Fibroblast of mammary gland (primary cell): ENCODE data around the gene PTK6.

Source experiments
- DNase-seq: peaks from one replicate; pipeline ENCODE4 v3.0.0-alpha.2; 2010; ENCODE audit warnings: low read depth
- H3K4me3 ChIP-seq: 2 replicates; pipeline ENCODE4 v1.5.1; 2011; ENCODE audit warnings: low read depth, mild to moderate bottlenecking, low read length, moderate library complexity; ENCODE audit not compliant: control insufficient read depth
- TF ChIP-seq, protein P1 (sequence below): conservative IDR thresholded peaks from 2 replicates; pipeline ENCODE4 v1.5.1; 2011; ENCODE audit warnings: low read depth, low read length, inconsistent platforms; ENCODE audit not compliant: control insufficient read depth, insufficient read depth

Gene PTK6

DNA sequence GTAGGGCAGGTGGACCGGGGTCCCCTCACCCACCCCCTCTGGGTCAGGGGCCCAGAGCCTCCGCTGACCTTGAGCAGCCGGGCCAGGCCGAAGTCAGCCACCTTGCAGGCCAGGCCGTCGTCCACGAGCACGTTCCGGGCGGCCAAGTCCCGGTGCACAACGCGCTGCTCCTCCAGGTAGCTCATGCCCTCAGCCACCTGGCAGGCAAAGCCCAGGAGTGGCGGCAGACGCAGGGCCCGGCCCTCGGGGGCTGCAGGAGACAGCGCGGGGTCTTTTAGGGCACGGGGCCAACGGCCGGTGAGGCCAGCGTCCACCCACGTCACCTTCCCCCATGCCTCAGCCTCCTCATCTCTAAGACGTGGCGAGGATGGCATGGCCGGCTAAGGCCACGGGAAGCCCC, 4.2 kb upstream of the PTK6 start:
- DNase-seq = no peak
- no peak overlapping the region for H3K4me3 ChIP-seq
- TF ChIP-seq, protein P1, sequence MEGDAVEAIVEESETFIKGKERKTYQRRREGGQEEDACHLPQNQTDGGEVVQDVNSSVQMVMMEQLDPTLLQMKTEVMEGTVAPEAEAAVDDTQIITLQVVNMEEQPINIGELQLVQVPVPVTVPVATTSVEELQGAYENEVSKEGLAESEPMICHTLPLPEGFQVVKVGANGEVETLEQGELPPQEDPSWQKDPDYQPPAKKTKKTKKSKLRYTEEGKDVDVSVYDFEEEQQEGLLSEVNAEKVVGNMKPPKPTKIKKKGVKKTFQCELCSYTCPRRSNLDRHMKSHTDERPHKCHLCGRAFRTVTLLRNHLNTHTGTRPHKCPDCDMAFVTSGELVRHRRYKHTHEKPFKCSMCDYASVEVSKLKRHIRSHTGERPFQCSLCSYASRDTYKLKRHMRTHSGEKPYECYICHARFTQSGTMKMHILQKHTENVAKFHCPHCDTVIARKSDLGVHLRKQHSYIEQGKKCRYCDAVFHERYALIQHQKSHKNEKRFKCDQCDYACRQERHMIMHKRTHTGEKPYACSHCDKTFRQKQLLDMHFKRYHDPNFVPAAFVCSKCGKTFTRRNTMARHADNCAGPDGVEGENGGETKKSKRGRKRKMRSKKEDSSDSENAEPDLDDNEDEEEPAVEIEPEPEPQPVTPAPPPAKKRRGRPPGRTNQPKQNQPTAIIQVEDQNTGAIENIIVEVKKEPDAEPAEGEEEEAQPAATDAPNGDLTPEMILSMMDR = no peak

GRCh38 chr20:63540417-63541186, 3.4 kb upstream of the PTK6 start:
- TF ChIP-seq, protein P1 = no peak
- peak; percentile 38 for DNase-seq
- no peak overlapping the region for H3K4me3 ChIP-seq

DNA sequence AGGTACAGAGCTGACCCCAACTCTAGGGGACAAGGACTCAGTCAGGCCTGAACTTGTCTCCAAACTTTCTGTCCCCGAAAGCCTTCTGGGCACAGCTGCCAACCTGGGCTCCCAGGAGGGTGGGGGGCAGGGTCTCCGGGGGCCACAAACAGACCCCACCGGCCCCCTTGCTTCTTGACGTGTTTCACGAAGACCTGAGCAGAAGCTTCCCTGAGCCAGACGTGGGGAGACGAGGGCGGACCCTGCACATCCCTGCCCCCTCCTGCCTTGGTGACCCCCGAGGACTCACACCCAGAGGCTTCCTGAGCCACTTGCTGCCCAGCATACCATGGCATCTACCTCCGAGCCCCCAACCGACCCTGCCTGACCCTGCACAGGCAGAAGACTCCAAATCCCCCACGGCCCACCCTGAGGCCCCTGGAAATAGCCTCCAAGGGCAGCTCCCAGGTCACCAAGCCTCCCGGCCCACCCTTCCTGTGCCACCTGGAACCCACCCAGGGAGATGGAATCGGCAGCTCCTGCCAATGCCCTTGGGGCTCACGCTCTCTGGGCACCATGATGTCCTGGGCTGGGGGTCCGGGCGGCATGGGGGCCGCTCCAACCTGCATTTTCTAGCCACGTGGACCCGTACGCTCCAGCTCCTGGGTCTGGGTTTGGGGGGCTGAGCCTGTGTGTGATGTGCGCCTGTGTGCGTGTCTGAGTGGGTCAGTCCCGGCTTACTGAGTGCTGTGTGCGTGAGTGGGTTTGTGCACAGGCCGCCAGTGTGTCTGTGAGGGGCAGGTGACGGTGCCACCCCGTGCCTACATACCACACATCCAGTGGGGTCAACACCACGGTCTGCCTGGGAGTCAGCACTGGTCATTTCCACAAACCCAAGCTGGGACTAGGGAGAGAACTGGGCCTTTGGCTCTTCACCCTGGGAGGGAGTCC, 2.5 kb upstream of the PTK6 start:
- TF ChIP-seq, protein P1 = no peak
- H3K4me3 ChIP-seq = no peak overlapping the region
- no peak for DNase-seq

DNA sequence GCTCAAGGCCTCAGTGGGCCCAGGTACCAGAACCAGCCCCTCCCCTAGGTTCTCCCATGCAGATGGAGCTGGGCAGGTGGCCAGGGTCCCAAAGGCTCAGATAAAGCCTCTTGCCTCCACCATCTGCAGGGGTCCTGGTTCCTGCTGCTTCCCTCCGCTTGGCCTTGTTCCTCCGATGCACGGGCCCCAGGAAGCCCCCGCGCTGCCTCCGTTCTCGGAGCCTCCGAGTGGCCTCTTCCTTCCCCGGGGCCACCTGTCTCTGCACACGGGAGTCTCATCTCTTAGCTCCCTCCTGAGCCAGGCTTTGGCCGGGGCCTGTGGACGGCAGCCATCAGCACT, 1.9 kb upstream of the PTK6 start:
- H3K4me3 ChIP-seq = no peak overlapping the region
- TF ChIP-seq, protein P1 = no peak
- no peak for DNase-seq

GRCh38 chr20:63538204-63539091, 1.3 kb upstream of the PTK6 start:
- TF ChIP-seq, protein P1 = peak; percentile 11
- peak; percentile 46 for DNase-seq
- H3K4me3 ChIP-seq = peak overlapping the region; percentile 22

DNA sequence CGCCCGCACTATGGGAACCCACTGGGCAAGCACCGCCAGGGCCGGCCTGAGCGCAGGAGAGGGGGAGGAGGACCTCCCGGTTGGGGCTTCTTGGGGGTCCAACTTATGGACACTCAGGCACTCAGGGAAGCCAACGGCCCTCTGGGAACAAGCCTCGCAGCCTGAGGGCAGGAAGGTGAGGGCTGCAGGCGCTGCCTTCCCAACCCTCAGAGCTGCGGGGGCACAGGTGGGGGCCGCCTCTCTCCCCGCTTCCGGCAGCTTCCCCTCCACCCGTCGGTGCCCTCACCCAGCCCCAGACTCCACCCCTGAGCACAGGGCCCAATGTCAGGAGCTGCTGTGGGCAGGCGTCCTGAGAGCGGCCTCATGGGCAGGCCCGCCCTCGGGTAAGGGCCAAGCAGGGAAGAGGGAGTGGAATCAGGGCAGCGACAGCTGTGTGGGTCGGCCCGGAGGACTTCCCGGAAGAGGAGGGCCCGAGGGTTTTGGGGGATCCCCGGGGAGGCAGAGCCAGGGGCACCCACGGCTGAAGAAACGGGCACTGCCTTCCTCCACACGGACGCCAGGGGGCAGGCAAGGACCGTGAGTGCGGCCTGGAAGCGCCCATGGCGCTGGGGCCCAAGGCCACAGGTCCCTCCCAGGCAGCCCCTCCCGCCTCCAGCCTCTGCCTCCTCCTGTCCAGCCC, 488 bp upstream of the PTK6 start:
- H3K4me3 ChIP-seq = peak overlapping the region; percentile 22
- peak; percentile 88 for DNase-seq
- TF ChIP-seq, protein P1 = peak; percentile 84
